Thymus (tissue), 11 donors: ENCODE measurements around the gene IPO4. TPM values are rescaled to one million over a fixed set of nuclear protein-coding genes. Genes with fewer than 3 reads are reported as not detected.

Experiments
- DNase-seq, 9 donors: peaks; one replicate each; pipeline ENCODE4 v3.0.0-alpha.2; 2013; ENCODE audit warnings: low spot score in 9 of 9, low read depth in 6 of 9, missing footprints in 1 of 9
- H3K27ac ChIP-seq, 2 donors: one replicate each; pipeline ENCODE4 v1.5.1; 2013; ENCODE audit warnings: control low read depth in 1 of 2, low read depth in 1 of 2, low read length in 1 of 2, mild to moderate bottlenecking in 1 of 2, moderate library complexity in 1 of 2
- H3K27me3 ChIP-seq, 2 donors: one replicate each; pipeline ENCODE4 v1.5.1; 2013; ENCODE audit warnings: low read length in 1 of 2; ENCODE audit not compliant: control insufficient read depth in 2 of 2, insufficient read depth in 1 of 2
- H3K36me3 ChIP-seq, 2 donors: one replicate each; pipeline ENCODE4 v1.5.1; 2013; ENCODE audit warnings: low read length in 1 of 2, mild to moderate bottlenecking in 1 of 2, moderate library complexity in 1 of 2; ENCODE audit not compliant: control insufficient read depth in 2 of 2, insufficient read depth in 2 of 2
- H3K4me1 ChIP-seq, 2 donors: one replicate each; pipeline ENCODE4 v1.5.1; 2013; ENCODE audit warnings: low read length in 2 of 2; ENCODE audit not compliant: control insufficient read depth in 2 of 2, insufficient read depth in 2 of 2
- H3K4me3 ChIP-seq, 2 donors: one replicate each; pipeline ENCODE4 v1.5.1; 2013; ENCODE audit warnings: low read length in 2 of 2, control low read depth in 1 of 2, mild to moderate bottlenecking in 1 of 2
- H3K9me3 ChIP-seq, 2 donors: one replicate each; pipeline ENCODE4 v1.5.1; 2013; ENCODE audit warnings: low read length in 1 of 2, mild to moderate bottlenecking in 1 of 2; ENCODE audit not compliant: control insufficient read depth in 2 of 2, insufficient read depth in 1 of 2
- WGBS: extraction: QIAGEN DNeasy Blood & Tissue Kit; methylation state at CpG from one replicate; pipeline ENCODE4 v1.1.7; 2013; 5-methylcytosine and 5-hydroxymethylcytosine counted together
- polyA plus RNA-seq: library from polyadenylated mRNA; stranded (reverse); fragments of 200-250 nt; gene quantifications from one replicate; pipeline ENCODE4 v1.2.3, GENCODE V29; 2013
- total RNA-seq: library from RNA; stranded (reverse); fragments of 120-200 nt; gene quantifications from one replicate; pipeline ENCODE4 v1.2.4, GENCODE V29; 2013
- donor health status: healthy.

The IPO4 gene
- total and polyA plus RNA-seq, 2 donors: 12.1 to 19.3 TPM

DNA sequence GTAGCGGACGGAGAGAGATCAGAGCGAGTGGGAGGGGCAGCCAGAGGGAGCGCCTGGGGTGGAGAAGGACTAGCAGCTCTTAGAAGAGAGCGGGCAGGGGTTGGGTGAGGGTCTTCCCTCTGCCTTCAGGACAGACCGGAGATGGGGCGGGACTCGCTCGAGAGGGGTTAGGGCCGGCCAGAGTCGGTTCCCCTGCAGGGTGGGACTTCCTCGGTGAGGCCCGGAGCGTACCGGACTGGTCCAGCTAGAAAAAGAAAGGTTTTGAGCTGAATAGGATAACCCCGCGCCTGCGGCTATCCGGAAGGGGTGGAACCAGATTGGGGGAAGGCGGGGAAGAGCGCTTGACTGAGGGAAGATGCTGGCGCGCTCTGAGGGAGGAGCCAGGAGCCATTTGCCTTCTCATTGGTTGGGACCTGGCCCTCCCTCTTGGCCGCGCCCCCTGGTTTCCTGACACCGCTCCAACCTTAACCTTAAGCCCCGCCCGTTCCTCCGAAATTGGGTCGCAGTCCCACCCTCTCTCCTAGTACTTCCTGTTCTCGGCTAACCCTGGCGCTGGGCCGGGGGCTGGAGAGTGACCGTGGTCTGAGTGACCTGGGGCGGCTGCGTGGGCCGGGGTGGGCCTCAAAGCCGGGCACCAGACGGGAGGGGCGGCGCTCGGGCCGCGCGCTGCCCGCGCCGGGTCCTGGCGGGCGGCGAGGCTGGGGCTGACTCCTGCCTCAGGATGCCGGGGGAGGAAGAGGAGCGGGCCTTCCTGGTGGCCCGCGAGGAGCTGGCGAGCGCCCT lies 41.4 kb downstream of the IPO4 start, which contains the start of gene RNF31:
Gene RNF31 (plus strand): TSS at position 521 of the 783 bp plus-strand sequence. CDS start 201 bp downstream, at position 722.
- H3K9me3 ChIP-seq: no peaks in the 10 kb centered on the region
- peak within 1 kb of the TSS; percentile 95 to 98 for H3K27ac ChIP-seq
- H3K4me3 ChIP-seq: peak within 1 kb of the TSS; percentile 78 to 90
- WGBS: under 1% methylated on average over 57 of the region's 57 CpGs
- H3K27me3 ChIP-seq: no peaks in the 10 kb centered on the region
- peaks cover 42 to 65% of the 10 kb centered on the region in 2 donors for H3K36me3 ChIP-seq
- peak; percentile 95 to 99 (median 97) for DNase-seq
- H3K4me1 ChIP-seq: peaks cover 23 to 32% of the 10 kb centered on the region in 2 donors

DNA sequence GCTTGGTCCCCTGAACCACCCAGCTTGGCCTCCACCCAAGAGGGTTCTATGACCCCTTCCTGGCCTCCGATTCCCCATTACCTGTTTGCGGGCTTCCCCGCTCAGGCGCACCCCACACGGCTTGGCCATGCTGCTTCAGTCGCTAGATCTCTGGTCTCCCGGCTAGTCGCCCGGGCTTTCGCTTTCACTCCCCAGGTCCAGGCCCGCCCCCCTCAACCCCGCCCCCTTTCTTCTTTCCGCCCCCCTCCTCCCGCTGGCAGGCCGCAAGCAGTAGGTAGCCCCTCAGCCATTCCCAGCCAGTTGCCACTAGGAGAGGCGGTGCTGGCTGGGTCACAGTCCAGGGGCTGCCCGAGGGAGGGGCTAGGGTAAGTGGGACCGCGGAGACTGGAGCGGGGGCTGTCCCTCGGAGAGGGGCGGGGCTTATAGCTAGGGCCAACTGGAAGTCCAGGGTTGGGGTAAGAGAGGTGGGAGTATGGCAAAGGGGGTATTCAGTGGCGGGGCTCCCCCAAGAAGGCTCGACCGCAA lies 42.1 kb downstream of the IPO4 start, which contains the start of gene PSME2:
Gene PSME2 (minus strand): TSS at position 158 of the 525 bp plus-strand sequence. CDS start 29 bp downstream, at position 129.
- Histone ChIP-seq H3K27ac (peak within 1 kb of the TSS; percentile 95 to 98), H3K27me3 (no peaks in the 10 kb centered on the region), H3K9me3 (peaks cover 0 to 3% of the 10 kb centered on the region in 2 donors), H3K36me3 (peaks cover 35 to 59% of the 10 kb centered on the region in 2 donors), H3K4me1 (peaks cover 27 to 38% of the 10 kb centered on the region in 2 donors), H3K4me3 (peak within 1 kb of the TSS; percentile 78 to 90)
- under 1% methylated on average over 25 of the region's 25 CpGs for WGBS
- DNase-seq: peak in 7 of 9 donors; percentile 66 to 89 (median 73)

DNA sequence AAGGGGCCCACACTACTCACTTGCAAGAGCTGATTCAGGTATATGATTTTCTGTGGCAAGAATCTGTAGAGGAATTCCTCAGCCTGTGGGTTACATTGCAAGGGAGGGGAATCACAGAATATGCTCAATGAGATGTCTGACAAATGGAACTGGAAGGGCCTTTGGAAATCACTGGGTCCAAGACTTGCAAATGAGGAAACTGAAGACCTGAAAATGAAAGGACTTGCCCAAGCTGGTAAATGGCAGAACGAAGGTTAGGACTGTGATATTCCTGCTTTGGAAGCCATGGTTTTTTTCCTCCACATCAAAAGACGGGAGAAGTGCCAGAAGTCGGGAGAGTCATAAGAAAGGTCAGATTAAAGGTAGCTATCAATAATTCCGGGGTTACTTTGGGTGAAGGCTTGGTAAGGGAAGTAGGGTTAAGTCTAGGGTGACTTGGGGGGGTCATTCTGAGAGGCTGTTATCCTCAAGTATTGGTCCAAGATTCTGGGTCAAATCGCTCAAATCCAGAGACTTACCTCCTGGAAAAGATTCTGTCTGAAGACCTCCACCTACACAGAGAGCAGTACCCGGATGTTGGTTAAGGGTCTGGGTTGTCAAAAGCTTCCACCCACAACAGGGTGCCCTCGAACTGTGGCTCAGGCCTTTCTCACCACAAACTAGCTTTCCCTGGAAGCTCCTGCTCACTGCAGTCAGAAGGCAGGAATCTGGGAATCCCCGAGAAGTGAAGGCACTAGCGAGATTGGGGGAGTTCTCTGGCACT lies 42.7 kb downstream of the IPO4 start:
- Histone ChIP-seq H3K9me3 (peaks cover 0 to 10% of the 10 kb centered on the region in 2 donors), H3K4me1 (peaks cover 27 to 38% of the 10 kb centered on the region in 2 donors), H3K27me3 (no peaks in the 10 kb centered on the region), H3K27ac (peak overlapping the region; percentile 95 to 98), H3K36me3 (peaks cover 29 to 52% of the 10 kb centered on the region in 2 donors), H3K4me3 (peak overlapping the region; percentile 78 to 90)
- DNase-seq: peak in 1 of 9 donors; percentile 54
- WGBS: 22% methylated on average over 9 of the region's 9 CpGs

DNA sequence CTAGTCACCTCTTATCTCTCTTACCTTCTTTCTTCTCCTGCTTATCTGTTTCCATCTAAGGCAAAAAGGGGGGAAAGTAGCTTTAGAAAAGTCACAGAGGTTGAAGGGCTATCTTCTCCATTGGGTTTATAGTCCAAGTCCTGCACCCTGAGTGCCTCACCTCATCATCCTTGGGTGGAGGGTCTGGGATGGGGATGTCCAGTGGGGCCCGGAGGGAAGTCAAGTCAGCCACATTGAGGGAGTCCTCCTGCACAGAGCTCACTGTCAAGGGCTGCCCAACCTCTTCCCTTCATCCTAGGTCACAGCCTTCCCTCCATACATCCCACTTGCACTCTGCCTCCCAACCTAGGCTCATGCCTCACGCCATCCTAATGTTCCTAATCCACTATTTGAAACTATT lies 43.4 kb downstream of the IPO4 start:
- Histone ChIP-seq H3K27me3 (no peaks in the 10 kb centered on the region), H3K9me3 (peaks cover 0 to 12% of the 10 kb centered on the region in 2 donors), H3K4me1 (peaks cover 27 to 44% of the 10 kb centered on the region in 2 donors), H3K27ac (no peak overlapping the region), H3K4me3 (no peak overlapping the region), H3K36me3 (peaks cover 22 to 46% of the 10 kb centered on the region in 2 donors)
- no peak for DNase-seq
- 99% methylated on average over 2 of the region's 2 CpGs for WGBS

- WGBS: 99% methylated on average over 1 of the region's 1 CpG
These were observed 44.2 kb downstream of the IPO4 start for GRCh38 chr14:24144451-24144850.

DNA sequence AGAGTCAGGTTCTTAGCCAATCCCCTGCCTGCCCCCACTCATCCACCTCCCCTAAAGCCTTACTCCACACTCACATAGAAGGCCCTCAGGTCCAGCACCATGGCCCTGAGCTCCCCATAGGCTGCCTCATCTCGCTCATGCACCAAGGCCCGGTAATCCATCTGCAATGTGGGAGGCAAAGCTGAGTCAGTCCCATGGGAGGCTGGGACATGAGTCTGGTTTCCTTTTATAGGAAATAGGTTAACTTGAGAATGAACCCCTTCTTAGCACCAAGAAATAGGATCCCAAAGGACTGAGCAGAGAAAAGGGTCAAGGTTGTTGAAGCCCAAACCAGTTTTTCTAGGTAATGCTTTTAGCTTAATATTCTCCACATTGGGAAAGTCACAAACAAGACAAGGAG lies 45.1 kb downstream of the IPO4 start:
- Histone ChIP-seq H3K36me3 (peaks cover 21 to 42% of the 10 kb centered on the region in 2 donors), H3K27me3 (no peaks in the 10 kb centered on the region), H3K4me3 (no peak overlapping the region), H3K9me3 (peaks cover 0 to 12% of the 10 kb centered on the region in 2 donors), H3K27ac (no peak overlapping the region), H3K4me1 (peaks cover 31 to 52% of the 10 kb centered on the region in 2 donors)
- no peak for DNase-seq
- WGBS: 97% methylated on average over 2 of the region's 2 CpGs

More at GRCh38 chr14:24144451-24144850, 44.2 kb downstream of the IPO4 start:
- no peak for DNase-seq
- Histone ChIP-seq H3K36me3 (peaks cover 15 to 41% of the 10 kb centered on the region in 2 donors), H3K9me3 (peaks cover 0 to 12% of the 10 kb centered on the region in 2 donors), H3K4me3 (no peak overlapping the region), H3K27me3 (no peaks in the 10 kb centered on the region), H3K27ac (no peak overlapping the region), H3K4me1 (peaks cover 27 to 49% of the 10 kb centered on the region in 2 donors)

DNA sequence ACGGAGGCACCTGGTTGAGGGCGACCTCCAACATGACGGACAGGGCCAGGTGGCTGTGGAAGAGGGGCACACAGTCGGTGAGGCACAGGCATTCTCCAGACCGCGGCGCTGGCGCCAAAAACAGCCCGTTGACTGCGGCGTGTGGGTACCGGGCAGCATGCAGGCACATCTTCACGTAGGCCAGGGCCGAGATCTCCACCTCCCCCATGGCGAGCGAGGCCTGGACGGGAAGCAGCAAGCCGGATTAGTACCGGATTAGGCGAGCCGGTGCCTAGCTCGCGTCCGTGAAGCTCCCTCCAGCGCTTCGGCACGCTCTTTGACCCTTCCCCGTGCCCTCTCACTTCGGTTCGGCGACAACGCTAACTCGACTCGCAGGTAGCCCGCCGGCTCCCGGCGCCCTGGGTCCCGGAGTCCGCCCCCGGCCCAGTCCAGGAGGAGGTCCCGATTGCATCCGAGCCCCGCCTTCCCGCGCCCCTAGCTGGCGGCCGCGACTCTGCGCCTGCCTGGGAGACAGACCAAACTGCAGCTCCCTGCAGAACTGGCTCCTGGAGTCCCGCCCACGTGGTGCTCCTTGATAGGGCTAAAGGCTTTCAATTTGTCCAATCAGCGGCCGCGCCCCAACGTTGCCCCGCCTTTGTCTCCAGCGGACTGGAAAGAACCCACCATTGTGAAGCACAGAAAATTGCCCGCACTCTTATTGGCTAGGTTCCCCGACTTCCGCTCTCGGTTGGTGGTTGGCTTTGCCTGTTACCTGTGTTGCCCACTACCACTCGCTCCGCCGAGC lies 47.3 kb downstream of the IPO4 start, which contains the start of gene EMC9:
Gene EMC9 (minus strand): TSS at position 495 of the 784 bp plus-strand sequence. CDS start 287 bp downstream, at position 208.
- Histone ChIP-seq H3K27me3 (no peaks in the 10 kb centered on the region), H3K4me1 (peaks cover 32 to 62% of the 10 kb centered on the region in 2 donors), H3K4me3 (peak within 1 kb of the TSS; percentile 86 to 98), H3K36me3 (peaks cover 31 to 55% of the 10 kb centered on the region in 2 donors), H3K27ac (peak within 1 kb of the TSS; percentile 96 to 98), H3K9me3 (peaks cover 0 to 12% of the 10 kb centered on the region in 2 donors)
- DNase-seq: peak; percentile 97 to 100 (median 99)
- WGBS: under 1% methylated on average over 65 of the region's 65 CpGs

GRCh38 chr14:24139272-24139934 lies 49.2 kb downstream of the IPO4 start:
- Histone ChIP-seq H3K4me1 (peaks cover 26 to 52% of the 10 kb centered on the region in 2 donors), H3K27me3 (no peaks in the 10 kb centered on the region), H3K36me3 (peaks cover 31 to 46% of the 10 kb centered on the region in 2 donors), H3K4me3 (no peak overlapping the region), H3K27ac (no peak overlapping the region), H3K9me3 (peaks cover 0 to 12% of the 10 kb centered on the region in 2 donors)
- WGBS: 97% methylated on average over 9 of the region's 9 CpGs
- DNase-seq: no peak
